HepG2 (cell line): ENCODE measurements around the gene THOC6. TPM values are rescaled to one million over a fixed set of nuclear protein-coding genes. Genes with fewer than 3 reads are reported as not detected.
A peak's percentile ranks its signal among the peaks of the same experiment; 100 is the strongest.

Experiments used
- ARNTL ChIP-seq: sonication (generic); formaldehyde crosslinking; IDR thresholded peaks from 2 replicates; pipeline ENCODE4 v1.4.0; 2020; ENCODE audit warnings: mild to moderate bottlenecking, missing genetic modification reagents
- FOXK2 ChIP-seq: fragments of 450-650 bp; IDR thresholded peaks from 2 replicates; pipeline ENCODE4 v1.6.1; 2016
- NFE2L2 ChIP-seq: fragments of 150-350 bp; IDR thresholded peaks from 2 replicates; pipeline ENCODE4 v1.6.1; 2014; ENCODE audit warnings: low read length
- PREB ChIP-seq: sonication (generic); formaldehyde crosslinking; IDR thresholded peaks from 2 replicates; pipeline ENCODE4 v1.4.0; 2020; ENCODE audit warnings: missing genetic modification reagents
- RARA ChIP-seq: IDR thresholded peaks from 2 replicates; pipeline ENCODE4 v1.6.1; 2016; ENCODE audit warnings: missing genetic modification reagents, missing compliant biosample characterization
- RFXAP ChIP-seq: sonication (generic); formaldehyde crosslinking; IDR thresholded peaks from 2 replicates; pipeline ENCODE4 v1.4.0; 2020; ENCODE audit warnings: missing genetic modification reagents, borderline replicate concordance
- SMAD1 ChIP-seq: sonication (generic); formaldehyde crosslinking; IDR thresholded peaks from 2 replicates; pipeline ENCODE4 v1.4.0; 2020; ENCODE audit warnings: missing genetic modification reagents, low read depth, mild to moderate bottlenecking, borderline replicate concordance
- TEAD3 ChIP-seq: optimal IDR thresholded peaks from 2 replicates; pipeline ENCODE3; 2016; ENCODE audit warnings: borderline replicate concordance
- ZFP91 ChIP-seq: sonication (generic); formaldehyde crosslinking; IDR thresholded peaks from 2 replicates; pipeline ENCODE4 v1.9.0; 2022; ENCODE audit warnings: missing genetic modification reagents, mild to moderate bottlenecking, borderline replicate concordance
- ZKSCAN8 ChIP-seq: IDR thresholded peaks from 2 replicates; pipeline ENCODE4 v1.6.1; 2016; ENCODE audit warnings: borderline replicate concordance, missing genetic modification reagents, missing compliant biosample characterization
- ZNF260 ChIP-seq: sonication (generic); formaldehyde crosslinking; IDR thresholded peaks from 2 replicates; pipeline ENCODE4 v1.4.0; 2020; ENCODE audit warnings: missing genetic modification reagents, low read depth, mild to moderate bottlenecking, borderline replicate concordance
- ZNF34 ChIP-seq: sonication (generic); formaldehyde crosslinking; IDR thresholded peaks from 2 replicates; pipeline ENCODE4 v1.4.0; 2020; ENCODE audit warnings: mild to moderate bottlenecking, missing genetic modification reagents, borderline replicate concordance
- ZNF616 ChIP-seq: sonication (generic); formaldehyde crosslinking; IDR thresholded peaks from 2 replicates; pipeline ENCODE4 v1.5.0; 2020; ENCODE audit warnings: low read depth, mild to moderate bottlenecking, missing genetic modification reagents
- ZNF792 ChIP-seq: IDR thresholded peaks from 2 replicates; pipeline ENCODE4 v1.6.1; 2016
- ZNF850 ChIP-seq: sonication (generic); formaldehyde crosslinking; conservative IDR thresholded peaks from 2 replicates; pipeline ENCODE4 v1.9.0; 2021; ENCODE audit warnings: mild to moderate bottlenecking, missing genetic modification reagents
- ZNF883 ChIP-seq: sonication (generic); formaldehyde crosslinking; IDR thresholded peaks from 2 replicates; pipeline ENCODE4 v1.5.1; 2020; ENCODE audit warnings: mild to moderate bottlenecking, missing genetic modification reagents; ENCODE audit errors: not compliant biosample characterization
- ZSCAN25 ChIP-seq: sonication (generic); formaldehyde crosslinking; IDR thresholded peaks from 2 replicates; pipeline ENCODE4 v1.8.0; 2022; ENCODE audit warnings: mild to moderate bottlenecking, missing genetic modification reagents
- polyA plus RNA-seq, 8 experiments: library from polyadenylated mRNA; depleted of rRNA in 3 of 8; stranded (reverse) in 7 of 8; unstranded in 1 of 8; fragments of >200 nt; fragmentation: Illumina TruSeq in 4 of 8; extraction: Trizol in 4 of 8; gene quantifications; 2 replicates each; pipeline versions ENCODE4 v1.2.1 to v1.2.3, GENCODE V29; 2011 to 2016; ENCODE audit warnings: low read depth in 4 of 8, missing spikeins in 1 of 8, mixed read lengths in 1 of 8; ENCODE audit not compliant: insufficient read depth in 1 of 8
- total RNA-seq, 5 experiments: library from RNA; depleted of rRNA; stranded (reverse); fragments of >200 nt; fragmentation: Illumina TruSeq; extraction: Trizol; gene quantifications; 2 replicates each; pipeline ENCODE4 v1.2.3, GENCODE V29; 2016; ENCODE audit warnings: low read depth in 1 of 5
- TF ChIP-seq, protein P1 (sequence below): sonication (generic); formaldehyde crosslinking; IDR thresholded peaks from 2 replicates; pipeline ENCODE4 v1.5.1; 2020; ENCODE audit warnings: missing genetic modification reagents, mild to moderate bottlenecking, borderline replicate concordance
- TF ChIP-seq, protein P2 (sequence below): sonication (generic); formaldehyde crosslinking; IDR thresholded peaks from 2 replicates; pipeline ENCODE4 v1.4.0; 2020; ENCODE audit warnings: missing genetic modification reagents, borderline replicate concordance

The THOC6 gene
- total and polyA plus RNA-seq, 2 of the 13 experiments (the other 11 are each of a cell fraction or from before 2014, with no cell fraction given), result 32.1 to 37.0 TPM

- TF ChIP-seq, protein P1, sequence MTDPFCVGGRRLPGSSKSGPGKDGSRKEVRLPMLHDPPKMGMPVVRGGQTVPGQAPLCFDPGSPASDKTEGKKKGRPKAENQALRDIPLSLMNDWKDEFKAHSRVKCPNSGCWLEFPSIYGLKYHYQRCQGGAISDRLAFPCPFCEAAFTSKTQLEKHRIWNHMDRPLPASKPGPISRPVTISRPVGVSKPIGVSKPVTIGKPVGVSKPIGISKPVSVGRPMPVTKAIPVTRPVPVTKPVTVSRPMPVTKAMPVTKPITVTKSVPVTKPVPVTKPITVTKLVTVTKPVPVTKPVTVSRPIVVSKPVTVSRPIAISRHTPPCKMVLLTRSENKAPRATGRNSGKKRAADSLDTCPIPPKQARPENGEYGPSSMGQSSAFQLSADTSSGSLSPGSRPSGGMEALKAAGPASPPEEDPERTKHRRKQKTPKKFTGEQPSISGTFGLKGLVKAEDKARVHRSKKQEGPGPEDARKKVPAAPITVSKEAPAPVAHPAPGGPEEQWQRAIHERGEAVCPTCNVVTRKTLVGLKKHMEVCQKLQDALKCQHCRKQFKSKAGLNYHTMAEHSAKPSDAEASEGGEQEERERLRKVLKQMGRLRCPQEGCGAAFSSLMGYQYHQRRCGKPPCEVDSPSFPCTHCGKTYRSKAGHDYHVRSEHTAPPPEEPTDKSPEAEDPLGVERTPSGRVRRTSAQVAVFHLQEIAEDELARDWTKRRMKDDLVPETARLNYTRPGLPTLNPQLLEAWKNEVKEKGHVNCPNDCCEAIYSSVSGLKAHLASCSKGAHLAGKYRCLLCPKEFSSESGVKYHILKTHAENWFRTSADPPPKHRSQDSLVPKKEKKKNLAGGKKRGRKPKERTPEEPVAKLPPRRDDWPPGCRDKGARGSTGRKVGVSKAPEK (CRISPR knock-in tag), result no peak
- TF ChIP-seq ZNF850 (CRISPR knock-in tag) (no peak), RFXAP (no peak), ZNF34 (CRISPR knock-in tag) (0 out of 2 replicates have a peak, but pooled peaks have one; percentile 51), ZKSCAN8 (CRISPR knock-in tag) (no peak; the same call in 1 of the 2 replicates), ZNF883 (peak; percentile 88), TEAD3 (CRISPR knock-in tag) (peak; percentile 40), ZFP91 (CRISPR knock-in tag) (peak; percentile 73), FOXK2 (no peak), PREB (no peak), ZNF792 (CRISPR knock-in tag) (peak; percentile 50; the same call in 1 of the 2 replicates), ZNF260 (CRISPR knock-in tag) (0 out of 2 replicates have a peak, but pooled peaks have one; percentile 27), ZSCAN25 (CRISPR knock-in tag) (peak; percentile 84), RARA (no peak; the same call in 1 of the 2 replicates), SMAD1 (CRISPR knock-in tag) (peak; percentile 91; the same call in 1 of the 2 replicates), NFE2L2 (no peak), ZNF616 (no peak), ARNTL (CRISPR knock-in tag) (peak; percentile 78)
- TF ChIP-seq, protein P2, sequence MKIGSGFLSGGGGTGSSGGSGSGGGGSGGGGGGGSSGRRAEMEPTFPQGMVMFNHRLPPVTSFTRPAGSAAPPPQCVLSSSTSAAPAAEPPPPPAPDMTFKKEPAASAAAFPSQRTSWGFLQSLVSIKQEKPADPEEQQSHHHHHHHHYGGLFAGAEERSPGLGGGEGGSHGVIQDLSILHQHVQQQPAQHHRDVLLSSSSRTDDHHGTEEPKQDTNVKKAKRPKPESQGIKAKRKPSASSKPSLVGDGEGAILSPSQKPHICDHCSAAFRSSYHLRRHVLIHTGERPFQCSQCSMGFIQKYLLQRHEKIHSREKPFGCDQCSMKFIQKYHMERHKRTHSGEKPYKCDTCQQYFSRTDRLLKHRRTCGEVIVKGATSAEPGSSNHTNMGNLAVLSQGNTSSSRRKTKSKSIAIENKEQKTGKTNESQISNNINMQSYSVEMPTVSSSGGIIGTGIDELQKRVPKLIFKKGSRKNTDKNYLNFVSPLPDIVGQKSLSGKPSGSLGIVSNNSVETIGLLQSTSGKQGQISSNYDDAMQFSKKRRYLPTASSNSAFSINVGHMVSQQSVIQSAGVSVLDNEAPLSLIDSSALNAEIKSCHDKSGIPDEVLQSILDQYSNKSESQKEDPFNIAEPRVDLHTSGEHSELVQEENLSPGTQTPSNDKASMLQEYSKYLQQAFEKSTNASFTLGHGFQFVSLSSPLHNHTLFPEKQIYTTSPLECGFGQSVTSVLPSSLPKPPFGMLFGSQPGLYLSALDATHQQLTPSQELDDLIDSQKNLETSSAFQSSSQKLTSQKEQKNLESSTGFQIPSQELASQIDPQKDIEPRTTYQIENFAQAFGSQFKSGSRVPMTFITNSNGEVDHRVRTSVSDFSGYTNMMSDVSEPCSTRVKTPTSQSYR (CRISPR knock-in tag), result no peak
Observed at GRCh38 chr16:3059041-3059722, 35.3 kb downstream of the THOC6 start (continued).
